ENCODE data around the gene RUNX3. TPM values are rescaled to one million over a fixed set of nuclear protein-coding genes. Genes with fewer than 3 reads are reported as not detected.

RUNX3 gene
- total RNA-seq, 6 experiments from 2014 or later: 0.46 to 3.1 (median 0.84) TPM

GRCh38 chr1:24896176-24896575, 33.9 kb downstream of the RUNX3 start:
- ATAC-seq (no peak), DNase-seq (peak; percentile 11 to 40 (median 28))
- H3K27me3 ChIP-seq: no peaks in the 10 kb centered on the region
- peaks cover 0 to 9% (median under 1%) of the 10 kb centered on the region in 4 donors for H3K4me1 ChIP-seq
- no peaks in the 10 kb centered on the region for H3K36me3 ChIP-seq
- H3K4me3 ChIP-seq: no peak overlapping the region
- intact Hi-C loops (cut with DNase I): no loop called here
- no peak overlapping the region for H3K27ac ChIP-seq
- TF ChIP-seq POLR2A (IDR thresholded peaks at IDR 0.05): no peak
- no peak for TF ChIP-seq CTCF (IDR thresholded peaks at IDR 0.05)
- H3K9me3 ChIP-seq: no peaks in the 10 kb centered on the region
- WGBS (ENCODE audit: insufficient coverage, low coverage, low lambda C conversion rate, missing lambda C conversion rate): 96% methylated on average over 6 of the region's 6 CpGs

- H3K27ac ChIP-seq: no peak overlapping the region
- H3K27me3 ChIP-seq: no peaks in the 10 kb centered on the region
- TF ChIP-seq POLR2A (IDR thresholded peaks at IDR 0.05) (no peak), CTCF (IDR thresholded peaks at IDR 0.05) (no peak)
- peaks cover 0 to 16% (median 2%) of the 10 kb centered on the region in 4 donors for H3K4me1 ChIP-seq
- H3K9me3 ChIP-seq: no peaks in the 10 kb centered on the region
- no peak overlapping the region for H3K4me3 ChIP-seq
- ATAC-seq: no peak
- intact Hi-C loops (cut with DNase I): no loop called here
- H3K36me3 ChIP-seq: no peaks in the 10 kb centered on the region
- DNase-seq: peak in 1 of 3 donors; percentile 2
- 94% methylated on average over 4 of the region's 4 CpGs for WGBS (ENCODE audit: insufficient coverage, low coverage, low lambda C conversion rate, missing lambda C conversion rate)
Observed at GRCh38 chr1:24895511-24895910, 34.6 kb downstream of the RUNX3 start.

- no peak overlapping the region for H3K27ac ChIP-seq
- no peaks in the 10 kb centered on the region for H3K27me3 ChIP-seq
- WGBS (ENCODE audit: insufficient coverage, low coverage, low lambda C conversion rate, missing lambda C conversion rate): 71% methylated on average over 8 of the region's 8 CpGs
- no peaks in the 10 kb centered on the region for H3K36me3 ChIP-seq
- H3K4me3 ChIP-seq: no peak overlapping the region
- peaks cover 0 to 16% (median 2%) of the 10 kb centered on the region in 4 donors for H3K4me1 ChIP-seq
- TF ChIP-seq POLR2A (IDR thresholded peaks at IDR 0.05) (no peak), CTCF (IDR thresholded peaks at IDR 0.05) (no peak)
- DNase-seq (peak in 2 of 3 donors; percentile 8 to 25), ATAC-seq (no peak)
- intact Hi-C loops (cut with DNase I): no loop called here
- H3K9me3 ChIP-seq: no peaks in the 10 kb centered on the region
Observed at GRCh38 chr1:24894002-24894401, 36.1 kb downstream of the RUNX3 start.

GRCh38 chr1:24893431-24893830, 36.6 kb downstream of the RUNX3 start:
- Histone ChIP-seq H3K27ac (no peak overlapping the region), H3K9me3 (no peaks in the 10 kb centered on the region), H3K27me3 (no peaks in the 10 kb centered on the region), H3K4me3 (no peak overlapping the region), H3K4me1 (peaks cover 0 to 16% (median 2%) of the 10 kb centered on the region in 4 donors), H3K36me3 (no peaks in the 10 kb centered on the region)
- WGBS (ENCODE audit: insufficient coverage, low coverage, low lambda C conversion rate, missing lambda C conversion rate): 80% methylated on average over 3 of the region's 3 CpGs
- DNase-seq (peak in 2 of 3 donors; percentile 2 to 23), ATAC-seq (no peak)
- TF ChIP-seq CTCF (IDR thresholded peaks at IDR 0.05): no peak
- no peak for TF ChIP-seq POLR2A (IDR thresholded peaks at IDR 0.05)
- intact Hi-C loops (cut with DNase I): no loop called here
